Measurements from ENCODE around the gene ZNG1A.
"Not testable (repeated sequence)": the region's sequence is repeated elsewhere in the genome, so short reads cannot be mapped to it uniquely, and the experiment has no call there.

ZNG1A gene

DNA sequence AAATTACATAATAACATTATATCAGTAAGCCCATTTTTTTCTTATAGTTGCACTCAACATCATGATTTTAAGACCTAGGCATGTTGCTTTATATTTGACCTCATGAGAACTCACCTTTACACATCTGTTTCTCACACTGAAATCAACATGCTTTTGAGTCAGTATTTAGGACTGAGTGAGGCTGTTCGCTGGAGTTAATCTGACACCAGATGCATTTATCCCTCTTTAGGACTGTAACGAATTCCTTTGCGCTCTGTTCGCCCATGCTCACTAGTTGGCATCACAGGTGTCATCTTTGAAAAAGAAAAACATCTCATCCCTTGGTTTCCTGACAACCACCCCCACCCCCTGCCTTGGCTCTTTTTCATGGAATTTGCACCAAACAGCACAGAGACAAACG lies 84.9 kb downstream of the ZNG1A start:
- DNase-seq = not testable (repeated sequence)

DNA sequence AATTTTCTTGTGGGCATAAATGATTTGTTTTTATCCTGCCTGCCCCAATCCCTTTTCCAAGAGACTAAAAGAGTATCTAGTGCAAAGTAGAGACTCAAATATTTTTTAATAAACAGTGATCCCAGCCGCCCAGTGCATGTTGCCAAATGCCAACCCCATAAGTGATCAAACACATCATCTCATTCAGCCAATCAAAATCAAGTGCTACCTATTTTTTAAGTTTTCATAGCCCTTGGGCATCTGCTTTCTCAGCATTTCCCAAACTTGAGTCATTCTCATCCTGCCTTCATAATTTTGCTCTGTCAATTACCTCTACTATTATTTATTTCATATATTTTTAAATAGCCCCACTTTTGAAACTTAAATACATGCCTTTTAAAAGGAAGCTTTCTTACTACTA lies 88.0 kb downstream of the ZNG1A start:
- DNase-seq = not testable (repeated sequence)

DNA sequence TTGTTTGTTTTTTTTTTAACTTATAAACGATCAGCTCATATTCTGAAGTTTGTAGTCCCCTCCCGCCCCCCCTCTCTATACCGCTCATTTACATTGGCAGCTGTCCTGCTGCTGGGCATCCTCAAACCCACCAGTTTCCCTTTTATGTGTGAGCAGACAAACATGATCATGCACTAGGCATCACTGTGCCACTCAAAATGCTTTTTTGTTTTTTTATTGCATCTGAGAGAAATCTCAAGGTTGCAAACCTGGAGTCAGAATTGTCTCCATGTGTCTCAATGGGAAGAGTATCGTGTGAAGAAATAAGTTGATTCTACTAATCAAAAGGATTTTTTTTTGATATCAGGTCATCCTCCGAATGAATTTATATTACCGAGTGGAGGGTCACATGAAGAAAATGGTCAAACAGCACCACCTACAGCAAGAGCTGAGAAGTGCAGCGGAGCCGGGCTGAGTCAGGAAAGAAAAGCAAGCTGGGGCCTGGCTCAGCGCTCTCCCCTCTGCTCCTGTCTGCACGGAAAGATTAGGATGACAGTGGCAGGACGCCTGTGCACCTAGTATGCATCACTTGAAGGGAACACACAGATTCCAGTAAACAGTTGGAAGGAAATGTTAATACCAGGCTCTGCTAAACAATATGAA lies 90.3 kb downstream of the ZNG1A start:
- DNase-seq = not testable (repeated sequence)

DNA sequence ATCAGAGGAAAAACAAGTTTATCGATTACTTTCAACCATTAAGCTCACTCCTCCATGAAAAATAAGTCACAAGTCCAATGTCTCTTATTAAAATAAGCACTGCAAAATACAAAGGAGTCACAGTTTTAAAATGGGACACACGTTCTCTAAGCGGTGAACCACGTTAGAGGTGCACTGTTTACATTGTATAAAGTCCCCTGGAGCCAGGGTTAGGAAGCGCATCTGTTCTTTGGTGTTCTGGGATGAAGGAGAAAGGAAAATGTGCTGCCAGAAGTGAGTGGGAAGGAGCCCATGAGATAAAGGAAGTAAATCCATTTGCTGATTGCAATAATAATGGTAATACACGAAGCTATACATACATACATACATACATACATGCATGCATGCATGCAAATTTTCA lies 91.0 kb downstream of the ZNG1A start:
- DNase-seq = not testable (repeated sequence)

DNA sequence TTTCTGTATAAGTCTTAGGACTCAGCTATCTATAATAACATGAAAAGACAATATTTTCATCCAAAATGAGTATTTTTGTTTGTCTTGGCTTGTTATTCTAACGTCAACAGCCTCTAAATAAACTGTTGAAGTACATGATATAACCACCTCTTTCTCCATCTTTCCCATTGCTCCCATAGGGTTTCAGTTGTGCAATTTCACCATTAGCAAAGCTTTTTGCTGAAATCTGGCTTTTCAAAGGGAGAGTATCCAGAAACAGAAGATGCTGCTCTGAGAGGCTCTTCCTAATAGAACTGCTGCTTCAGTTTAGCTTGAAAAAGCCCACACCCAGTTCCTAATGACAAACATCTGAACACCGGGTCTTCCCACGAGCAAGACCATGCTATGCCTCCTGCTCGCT lies 91.8 kb downstream of the ZNG1A start:
- not testable (repeated sequence) for DNase-seq

DNA sequence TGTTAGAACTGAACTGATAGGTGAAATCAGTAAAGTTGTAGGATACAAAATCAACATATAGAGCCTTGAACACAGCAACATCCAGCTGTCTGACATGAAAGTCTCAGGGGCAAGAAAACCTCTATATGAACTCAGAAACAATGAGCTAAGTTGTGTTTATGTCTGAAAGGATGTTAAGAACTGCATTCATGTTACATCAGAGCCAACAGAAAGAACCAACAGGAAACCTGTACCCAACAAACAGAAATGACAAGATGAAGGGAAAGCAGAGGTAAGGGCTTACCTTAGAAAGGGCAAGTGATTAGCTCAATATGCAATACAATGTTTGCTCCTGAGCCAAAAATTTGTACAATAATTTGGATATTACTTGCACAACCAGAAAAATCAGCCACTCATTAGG lies 92.2 kb downstream of the ZNG1A start:
- not testable (repeated sequence) for DNase-seq

DNA sequence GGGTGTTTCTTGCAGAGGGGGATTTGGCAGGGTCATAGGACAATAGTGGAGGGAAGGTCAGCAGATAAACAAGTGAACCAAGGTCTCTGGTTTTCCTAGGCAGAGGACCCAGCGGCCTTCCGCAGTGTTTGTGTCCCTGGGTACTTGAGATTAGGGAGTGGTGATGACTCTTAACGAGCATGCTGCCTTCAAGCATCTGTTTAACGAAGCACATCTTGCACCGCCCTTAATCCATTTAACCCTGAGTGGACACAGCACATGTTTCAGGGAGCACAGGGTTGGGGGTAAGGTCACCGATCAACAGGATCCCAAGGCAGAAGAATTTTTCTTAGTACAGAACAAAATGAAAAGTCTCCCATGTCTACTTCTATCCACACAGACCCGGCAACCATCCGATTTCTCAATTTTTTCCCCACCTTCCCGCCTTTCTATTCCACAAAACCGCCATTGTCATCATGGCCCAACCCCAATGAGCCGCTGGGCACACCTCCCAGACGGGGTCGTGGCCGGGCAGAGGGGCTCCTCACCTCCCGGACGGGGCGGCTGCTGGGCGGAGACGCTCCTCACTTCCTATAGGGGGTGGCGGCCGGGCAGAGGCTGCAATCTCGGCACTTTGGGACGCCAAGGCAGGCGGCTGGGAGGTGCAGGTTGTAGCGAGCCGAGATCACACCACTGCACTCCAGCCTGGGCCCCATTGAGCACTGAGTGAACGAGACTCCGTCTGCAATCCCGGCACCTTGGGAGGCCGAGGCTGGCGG lies 95.7 kb downstream of the ZNG1A start:
- not testable (repeated sequence) for DNase-seq

DNA sequence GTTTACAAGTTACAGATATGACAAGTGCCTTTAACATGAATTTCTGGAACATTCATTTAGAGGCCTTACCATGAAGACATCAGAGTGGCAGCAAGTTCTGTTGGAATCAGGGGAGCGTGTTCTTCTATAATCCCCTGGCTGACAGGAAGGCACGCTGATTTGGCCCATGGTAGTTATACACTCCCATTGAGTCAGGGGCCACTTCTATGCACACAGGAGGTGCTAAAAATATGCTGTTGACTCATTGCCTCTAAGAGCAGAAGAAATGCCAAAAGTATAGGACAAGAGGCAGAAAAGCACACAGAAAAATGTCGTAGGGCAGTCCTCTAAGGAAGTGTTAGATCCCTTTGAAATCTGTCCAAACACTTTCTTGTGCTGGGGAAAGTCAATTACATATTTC lies 100.5 kb downstream of the ZNG1A start:
- not testable (repeated sequence) for DNase-seq

DNA sequence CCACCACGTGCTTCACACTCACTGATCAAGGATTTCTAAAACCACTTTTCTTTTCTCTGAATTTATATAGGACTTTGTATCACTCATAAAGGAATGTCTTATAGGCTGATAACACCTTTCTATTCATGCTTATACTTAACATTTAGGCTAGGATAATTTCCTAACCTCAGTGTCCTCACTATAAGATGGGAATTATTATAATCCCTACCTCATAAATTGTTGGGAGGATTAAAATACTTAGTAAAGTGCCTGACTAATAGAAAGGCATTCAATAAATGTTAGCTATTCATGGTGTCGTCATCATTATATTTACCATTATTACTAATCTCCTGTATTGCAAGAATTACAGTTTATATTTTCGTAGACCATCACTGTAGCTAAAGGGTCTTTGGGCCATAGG lies 102.5 kb downstream of the ZNG1A start:
- not testable (repeated sequence) for DNase-seq

DNA sequence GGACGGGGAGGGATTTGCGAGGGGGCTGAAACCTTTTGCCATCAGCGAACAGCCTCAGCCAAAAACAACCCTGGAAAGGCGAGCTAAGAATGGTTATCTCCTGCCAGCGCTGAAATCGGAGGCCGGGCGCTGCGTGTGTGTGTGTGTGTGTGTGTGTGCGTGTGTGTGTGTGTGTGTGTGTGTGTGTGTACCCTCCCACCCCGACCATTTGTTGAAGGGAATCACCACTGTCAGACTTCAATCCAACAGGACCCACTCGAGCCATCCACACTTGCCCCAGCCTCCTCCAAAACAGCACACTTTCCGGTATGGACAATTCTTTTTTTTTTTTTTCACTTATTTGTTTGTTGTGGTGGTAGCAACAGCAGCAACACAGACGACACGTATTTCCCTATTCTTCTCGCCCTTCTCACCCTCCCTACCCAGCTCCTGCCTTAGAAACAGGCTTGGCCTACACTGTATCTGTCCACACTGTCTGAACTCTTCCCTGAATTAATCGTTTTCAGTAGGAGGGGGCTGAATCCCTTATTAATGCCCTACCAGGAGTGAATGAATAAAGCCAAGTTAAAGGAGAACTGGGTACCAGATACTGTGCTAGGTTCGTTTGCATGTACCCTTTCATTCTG lies 104.8 kb downstream of the ZNG1A start:
- not testable (repeated sequence) for DNase-seq

DNA sequence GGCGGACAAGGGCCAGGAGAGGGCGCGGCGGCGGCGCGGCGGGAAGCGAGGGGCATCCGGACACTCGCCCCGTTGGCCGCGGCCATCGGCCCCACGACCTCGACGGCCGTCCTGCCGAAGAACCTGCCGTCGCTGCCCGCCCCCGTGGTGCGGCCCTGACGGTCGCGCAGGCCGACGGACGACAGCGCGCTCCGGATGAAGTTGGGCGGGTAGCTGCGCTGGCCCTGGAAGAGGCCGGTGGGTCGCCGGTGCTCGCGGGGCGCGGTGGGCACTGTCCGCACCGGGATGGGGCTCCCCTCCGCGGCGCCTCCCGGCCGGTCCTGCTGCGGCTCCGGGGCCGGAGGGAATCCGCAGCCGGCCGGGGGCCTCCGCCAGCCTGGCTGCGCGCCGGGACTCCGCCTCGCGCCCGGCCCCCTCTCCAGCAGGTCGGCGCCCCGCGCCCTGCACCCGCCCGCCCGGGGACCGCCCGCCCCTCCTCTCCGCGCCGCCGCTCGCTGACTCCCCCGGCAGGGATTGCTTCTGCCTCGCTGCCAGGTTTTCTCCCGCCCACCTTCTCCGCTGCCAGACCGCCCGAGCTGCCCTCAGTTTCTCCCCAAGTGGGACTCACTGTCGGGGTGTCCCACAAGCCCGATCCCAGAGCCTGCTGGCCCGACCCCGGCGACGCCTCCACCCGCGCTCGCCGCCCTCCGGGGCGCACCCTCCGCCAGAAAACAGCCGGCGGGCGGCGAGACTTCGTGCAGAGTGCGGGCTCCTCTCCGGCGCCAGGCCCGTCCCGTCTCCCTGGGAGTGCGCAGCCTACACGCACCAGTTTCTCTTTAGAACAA lies 105.6 kb downstream of the ZNG1A start:
- DNase-seq = not testable (repeated sequence)
